MM.1S (cell line): ENCODE results near the gene TMBIM4.

Experiments used
- EZH2 ChIP-seq: fragments of 300-600 bp; sonication (generic); optimal IDR thresholded peaks from 2 replicates; pipeline ENCODE3; 2017; ENCODE audit warnings: low read depth, mild to moderate bottlenecking, antibody characterized with exemption, low read length, mixed read lengths
- TF ChIP-seq, protein P1 (sequence below): fragments of 300-600 bp; sonication (generic); IDR thresholded peaks from 2 replicates; pipeline ENCODE4 v1.5.1; 2016; ENCODE audit warnings: antibody characterized with exemption, low read length, mixed read lengths

DNA sequence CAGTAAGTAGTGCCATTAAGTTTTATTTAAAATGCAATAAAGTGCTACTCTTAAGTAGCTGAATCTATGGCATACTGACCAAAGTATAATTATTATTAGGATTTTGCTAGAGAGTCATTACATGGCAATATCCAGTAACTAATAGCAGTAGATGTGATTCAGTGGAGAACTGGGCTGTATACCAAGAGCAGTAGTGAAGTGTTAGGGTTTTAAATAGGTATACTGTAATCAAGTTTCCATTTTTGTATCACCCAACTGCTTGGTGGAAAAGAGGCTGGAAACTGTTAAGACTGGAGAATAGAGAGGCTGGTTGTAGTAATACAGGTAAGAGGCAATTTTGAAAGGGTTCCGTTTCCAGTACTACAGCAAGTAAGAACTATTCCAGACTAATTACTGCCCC is 25.9 kb downstream of the TMBIM4 start:
- TF ChIP-seq, protein P1, sequence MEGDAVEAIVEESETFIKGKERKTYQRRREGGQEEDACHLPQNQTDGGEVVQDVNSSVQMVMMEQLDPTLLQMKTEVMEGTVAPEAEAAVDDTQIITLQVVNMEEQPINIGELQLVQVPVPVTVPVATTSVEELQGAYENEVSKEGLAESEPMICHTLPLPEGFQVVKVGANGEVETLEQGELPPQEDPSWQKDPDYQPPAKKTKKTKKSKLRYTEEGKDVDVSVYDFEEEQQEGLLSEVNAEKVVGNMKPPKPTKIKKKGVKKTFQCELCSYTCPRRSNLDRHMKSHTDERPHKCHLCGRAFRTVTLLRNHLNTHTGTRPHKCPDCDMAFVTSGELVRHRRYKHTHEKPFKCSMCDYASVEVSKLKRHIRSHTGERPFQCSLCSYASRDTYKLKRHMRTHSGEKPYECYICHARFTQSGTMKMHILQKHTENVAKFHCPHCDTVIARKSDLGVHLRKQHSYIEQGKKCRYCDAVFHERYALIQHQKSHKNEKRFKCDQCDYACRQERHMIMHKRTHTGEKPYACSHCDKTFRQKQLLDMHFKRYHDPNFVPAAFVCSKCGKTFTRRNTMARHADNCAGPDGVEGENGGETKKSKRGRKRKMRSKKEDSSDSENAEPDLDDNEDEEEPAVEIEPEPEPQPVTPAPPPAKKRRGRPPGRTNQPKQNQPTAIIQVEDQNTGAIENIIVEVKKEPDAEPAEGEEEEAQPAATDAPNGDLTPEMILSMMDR = no peak
- TF ChIP-seq EZH2 = no peak
